Lower lobe of right lung (tissue), 2 donors: ENCODE measurements around the gene FGFR1OP2. TPM values are rescaled to one million over a fixed set of nuclear protein-coding genes. Genes with fewer than 3 reads are reported as not detected.

Source experiments
- ATAC-seq, 2 donors: fragments of 200-7000 bp; cut with Tn5 transposase; one replicate each; pipeline ENCODE4 v1.9.1; 2020 to 2022; ENCODE audit warnings: mild to moderate bottlenecking in 2 of 2, moderate library complexity in 2 of 2
- DNase-seq: peaks from one replicate; pipeline ENCODE4 v3.0.0-alpha.2; 2020
- H3K27ac ChIP-seq: fragments of 200-600 bp; one replicate; pipeline ENCODE4 v1.8.0; 2022
- H3K27me3 ChIP-seq: fragments of 200-600 bp; one replicate; pipeline ENCODE4 v1.8.0; 2022; ENCODE audit warnings: low read depth
- H3K36me3 ChIP-seq: fragments of 200-600 bp; one replicate; pipeline ENCODE4 v1.8.0; 2022; ENCODE audit warnings: mild to moderate bottlenecking
- H3K4me1 ChIP-seq: fragments of 200-600 bp; one replicate; pipeline ENCODE4 v1.8.0; 2022
- H3K4me3 ChIP-seq: fragments of 200-600 bp; one replicate; pipeline ENCODE4 v1.8.0; 2022; ENCODE audit warnings: mild to moderate bottlenecking
- H3K9me3 ChIP-seq: fragments of 200-600 bp; one replicate; pipeline ENCODE4 v1.8.0; 2022
- intact Hi-C: fragments of 100-400 bp; cut with DNase I; formaldehyde crosslinking; loops from one replicate; pipeline ENCODE4 v1.11.0; 2022
- total RNA-seq: library from RNA; stranded (reverse); fragmentation: NEBNext Ultra II Directional; extraction: Animal tissue kit (Norgen Biotek cat#: 25700); gene quantifications from one replicate; pipeline ENCODE4 v1.2.1, GENCODE V29; 2021
- TF ChIP-seq, protein P1 (sequence below): fragments of 200-600 bp; IDR thresholded peaks from one replicate; pipeline ENCODE4 v1.8.0; 2022; ENCODE audit warnings: antibody characterized with exemption, mild to moderate bottlenecking
- donor health status: DM: no; HTN: yes; CAD: no; lungs with severe emphysema.

Gene FGFR1OP2
- total RNA-seq, 1 donor from 2014 or later = 55.2 TPM

DNA sequence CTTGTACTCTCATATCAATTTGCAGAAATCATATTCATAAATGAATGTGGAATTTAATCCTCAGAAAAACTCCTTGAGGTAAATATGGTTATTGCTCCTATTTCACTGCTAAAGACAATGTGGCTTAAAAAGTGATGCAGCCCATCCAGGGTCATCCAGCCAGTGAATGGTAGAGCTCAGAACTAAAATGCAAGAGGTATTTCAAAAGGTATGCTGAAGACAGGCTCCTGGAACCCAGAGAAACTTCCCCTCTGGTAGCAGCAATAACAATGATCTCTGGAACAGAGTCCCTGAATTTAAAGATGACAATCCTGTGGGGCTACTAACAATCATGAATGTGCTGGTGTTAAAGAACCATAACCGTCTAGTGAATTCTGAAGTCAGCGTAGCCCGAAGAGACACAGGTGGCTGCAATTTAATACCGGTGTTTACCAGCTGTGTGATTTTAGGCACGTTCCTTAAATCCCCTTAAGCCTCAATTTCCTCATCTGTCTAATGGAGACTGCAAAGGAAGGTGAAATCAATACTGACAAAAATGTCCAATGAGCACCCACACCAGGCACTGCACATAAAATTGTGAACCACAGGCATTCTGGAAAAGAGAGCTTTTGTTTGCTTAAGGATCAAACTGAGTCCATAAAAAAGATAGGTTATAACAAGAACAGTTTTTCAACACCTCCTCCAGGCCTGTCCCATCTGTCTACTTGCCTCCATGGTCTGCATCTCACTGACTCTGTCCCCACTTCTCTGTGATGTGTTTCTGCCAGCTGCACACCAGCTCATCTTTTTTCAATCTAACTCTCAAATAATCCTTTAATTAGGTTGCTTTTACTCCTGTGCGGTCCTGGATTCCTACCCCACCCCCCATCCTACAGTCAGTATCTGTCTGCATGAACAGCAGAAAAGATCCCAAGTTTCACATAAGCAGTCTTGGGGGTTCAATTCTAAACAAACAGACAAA is 65.4 kb downstream of the FGFR1OP2 start:
- H3K36me3 ChIP-seq = peaks cover 18% of the 10 kb centered on the region
- H3K9me3 ChIP-seq = no peaks in the 10 kb centered on the region
- H3K4me1 ChIP-seq = peaks cover 18% of the 10 kb centered on the region
- TF ChIP-seq, protein P1, sequence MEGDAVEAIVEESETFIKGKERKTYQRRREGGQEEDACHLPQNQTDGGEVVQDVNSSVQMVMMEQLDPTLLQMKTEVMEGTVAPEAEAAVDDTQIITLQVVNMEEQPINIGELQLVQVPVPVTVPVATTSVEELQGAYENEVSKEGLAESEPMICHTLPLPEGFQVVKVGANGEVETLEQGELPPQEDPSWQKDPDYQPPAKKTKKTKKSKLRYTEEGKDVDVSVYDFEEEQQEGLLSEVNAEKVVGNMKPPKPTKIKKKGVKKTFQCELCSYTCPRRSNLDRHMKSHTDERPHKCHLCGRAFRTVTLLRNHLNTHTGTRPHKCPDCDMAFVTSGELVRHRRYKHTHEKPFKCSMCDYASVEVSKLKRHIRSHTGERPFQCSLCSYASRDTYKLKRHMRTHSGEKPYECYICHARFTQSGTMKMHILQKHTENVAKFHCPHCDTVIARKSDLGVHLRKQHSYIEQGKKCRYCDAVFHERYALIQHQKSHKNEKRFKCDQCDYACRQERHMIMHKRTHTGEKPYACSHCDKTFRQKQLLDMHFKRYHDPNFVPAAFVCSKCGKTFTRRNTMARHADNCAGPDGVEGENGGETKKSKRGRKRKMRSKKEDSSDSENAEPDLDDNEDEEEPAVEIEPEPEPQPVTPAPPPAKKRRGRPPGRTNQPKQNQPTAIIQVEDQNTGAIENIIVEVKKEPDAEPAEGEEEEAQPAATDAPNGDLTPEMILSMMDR = no peak
- ATAC-seq (no peak), DNase-seq (no peak)
- H3K27ac ChIP-seq = no peak overlapping the region
- intact Hi-C loops = no loop called here
- no peaks in the 10 kb centered on the region for H3K27me3 ChIP-seq
- no peak overlapping the region for H3K4me3 ChIP-seq

DNA sequence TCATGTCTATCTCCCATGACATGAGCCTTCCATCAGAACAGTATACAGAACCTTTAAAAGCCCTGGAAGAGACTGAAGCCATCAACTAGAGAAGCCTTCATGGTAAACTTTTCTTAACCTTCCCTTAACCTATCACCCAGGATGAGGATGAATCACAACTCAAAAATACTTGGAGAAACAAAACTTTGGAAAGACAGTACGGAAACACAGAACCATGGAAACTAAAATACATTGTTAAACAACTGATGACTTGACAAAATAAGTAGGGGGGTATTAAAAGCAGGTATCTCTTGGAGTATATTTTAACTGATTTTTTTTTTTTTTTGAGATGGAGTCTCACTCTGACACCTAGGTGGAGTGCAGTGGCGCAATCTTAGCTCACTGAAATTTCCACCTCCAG is 67.2 kb downstream of the FGFR1OP2 start:
- H3K9me3 ChIP-seq = no peaks in the 10 kb centered on the region
- ATAC-seq = no peak
- TF ChIP-seq, protein P1 = no peak
- DNase-seq = no peak
- H3K27ac ChIP-seq = no peak overlapping the region
- H3K27me3 ChIP-seq = no peaks in the 10 kb centered on the region
- intact Hi-C loops = no loop called here
- no peak overlapping the region for H3K4me3 ChIP-seq
- peaks cover 26% of the 10 kb centered on the region for H3K4me1 ChIP-seq
- H3K36me3 ChIP-seq = peaks cover 6% of the 10 kb centered on the region

DNA sequence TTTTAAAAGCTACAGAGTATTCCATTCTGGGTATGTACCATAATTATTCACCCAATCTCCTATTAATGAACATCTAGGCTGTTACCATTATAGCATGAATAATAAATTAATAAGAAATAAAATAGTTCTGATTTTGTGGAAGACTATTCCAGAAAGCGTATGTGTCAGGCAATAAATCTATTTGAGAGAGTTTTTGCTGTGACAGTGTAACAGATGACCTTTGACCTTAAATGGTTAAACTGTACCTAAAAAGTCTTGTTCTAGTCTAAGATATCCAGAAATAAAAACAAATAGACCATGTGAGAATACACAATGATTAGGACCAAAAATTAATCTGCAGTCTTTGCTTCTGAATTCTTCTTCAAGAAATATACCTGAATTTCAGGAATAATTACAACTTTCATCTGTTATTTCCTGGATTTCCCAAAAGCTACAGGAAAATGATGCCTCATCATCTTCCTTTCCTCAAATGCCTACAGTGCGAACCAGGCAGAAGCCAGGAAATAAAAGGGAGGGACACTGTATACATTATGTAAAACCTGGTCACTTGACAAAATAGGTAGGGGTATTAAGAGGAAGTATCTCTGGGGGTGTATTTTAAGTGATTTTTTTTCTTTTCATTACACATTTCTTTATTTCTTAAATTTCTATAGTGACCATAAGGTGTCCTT is 68.7 kb downstream of the FGFR1OP2 start:
- intact Hi-C loops = no loop called here
- ATAC-seq (no peak), DNase-seq (no peak)
- Histone ChIP-seq H3K9me3 (no peaks in the 10 kb centered on the region), H3K27ac (no peak overlapping the region), H3K4me1 (peaks cover 34% of the 10 kb centered on the region), H3K4me3 (no peak overlapping the region), H3K36me3 (peaks cover 1% of the 10 kb centered on the region), H3K27me3 (no peaks in the 10 kb centered on the region)
- TF ChIP-seq, protein P1 = no peak

DNA sequence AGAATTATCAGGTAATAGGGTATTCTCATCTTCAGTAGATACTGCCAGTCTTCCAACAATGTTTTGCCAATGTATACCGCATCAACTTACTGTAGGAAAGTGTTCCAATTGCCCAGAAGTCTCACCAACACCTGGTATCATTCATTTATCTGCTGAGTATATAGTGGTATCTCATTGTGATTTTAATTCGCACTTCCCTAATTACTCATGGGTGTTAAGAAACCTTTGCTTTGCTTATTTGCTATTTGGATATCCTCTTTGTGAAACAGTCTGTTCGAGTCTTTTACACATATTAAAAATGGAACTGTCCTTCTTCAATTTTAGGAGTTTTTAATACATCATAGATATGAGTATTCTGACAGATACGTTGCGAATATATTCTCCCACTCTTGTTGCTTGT is 69.8 kb downstream of the FGFR1OP2 start:
- DNase-seq (no peak), ATAC-seq (no peak)
- no peaks in the 10 kb centered on the region for H3K36me3 ChIP-seq
- H3K9me3 ChIP-seq = no peaks in the 10 kb centered on the region
- intact Hi-C loops = no loop called here
- no peak overlapping the region for H3K4me3 ChIP-seq
- no peak overlapping the region for H3K27ac ChIP-seq
- no peaks in the 10 kb centered on the region for H3K27me3 ChIP-seq
- TF ChIP-seq, protein P1 = no peak
- peaks cover 46% of the 10 kb centered on the region for H3K4me1 ChIP-seq

DNA sequence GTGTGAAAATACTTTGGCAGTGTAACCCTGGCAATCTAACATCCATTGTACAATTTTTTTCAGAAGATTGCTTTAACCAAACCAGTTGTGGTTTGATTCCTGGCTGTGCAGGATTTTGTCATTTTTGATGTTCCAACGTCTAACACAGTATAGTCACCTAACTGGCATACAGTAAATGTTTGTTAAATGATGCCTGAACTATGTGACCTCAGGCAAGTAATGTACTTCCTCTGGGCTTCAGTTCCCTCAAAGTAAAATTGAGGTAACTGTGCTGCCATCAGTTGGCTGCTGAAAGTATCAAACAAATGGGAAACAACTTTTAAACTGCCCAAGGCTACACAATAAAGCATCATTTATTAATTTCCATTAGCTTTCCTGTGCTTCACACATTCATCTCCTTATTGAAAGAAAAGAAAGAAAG is 71.6 kb downstream of the FGFR1OP2 start:
- DNase-seq = no peak
- Histone ChIP-seq H3K27ac (no peak overlapping the region), H3K4me3 (no peak overlapping the region), H3K9me3 (no peaks in the 10 kb centered on the region), H3K27me3 (no peaks in the 10 kb centered on the region), H3K36me3 (no peaks in the 10 kb centered on the region), H3K4me1 (peaks cover 57% of the 10 kb centered on the region)
- TF ChIP-seq, protein P1 = no peak
- intact Hi-C loops = loop anchor here (10.0 kb wide), 2 partner anchors 75 to 295 kb away; partner anchors contain the start of genes FGFR1OP2 and INTS13
- no peak for ATAC-seq
